Measurements from ENCODE around the gene MRPL43. TPM values are rescaled to one million over a fixed set of nuclear protein-coding genes. Genes with fewer than 3 reads are reported as not detected.

The MRPL43 gene
- total RNA-seq, 6 experiments from 2014 or later: 101 to 120 (median 115) TPM

DNA sequence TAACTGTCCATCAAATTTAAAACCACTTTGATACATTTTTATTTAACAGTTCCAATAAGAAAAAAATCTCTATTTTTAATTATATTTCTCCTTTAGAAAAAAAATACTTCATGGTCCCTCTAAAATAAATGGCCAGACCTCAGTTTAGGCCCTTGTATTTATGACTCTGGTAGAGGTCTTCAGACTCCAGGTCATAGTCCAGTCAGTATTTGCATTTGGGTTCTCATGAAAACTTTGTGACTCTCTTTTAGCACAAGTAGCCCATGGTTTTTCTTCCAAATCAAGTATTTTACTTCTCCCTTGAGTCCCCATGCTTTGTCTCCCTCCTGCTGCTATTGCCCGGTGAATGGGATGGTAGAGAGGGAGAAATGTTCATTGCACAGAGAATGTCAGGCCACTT lies 23.5 kb downstream of the MRPL43 start:
- no peaks in the 10 kb centered on the region for H3K9me3 Mint-ChIP-seq
- TF ChIP-seq, protein P1, sequence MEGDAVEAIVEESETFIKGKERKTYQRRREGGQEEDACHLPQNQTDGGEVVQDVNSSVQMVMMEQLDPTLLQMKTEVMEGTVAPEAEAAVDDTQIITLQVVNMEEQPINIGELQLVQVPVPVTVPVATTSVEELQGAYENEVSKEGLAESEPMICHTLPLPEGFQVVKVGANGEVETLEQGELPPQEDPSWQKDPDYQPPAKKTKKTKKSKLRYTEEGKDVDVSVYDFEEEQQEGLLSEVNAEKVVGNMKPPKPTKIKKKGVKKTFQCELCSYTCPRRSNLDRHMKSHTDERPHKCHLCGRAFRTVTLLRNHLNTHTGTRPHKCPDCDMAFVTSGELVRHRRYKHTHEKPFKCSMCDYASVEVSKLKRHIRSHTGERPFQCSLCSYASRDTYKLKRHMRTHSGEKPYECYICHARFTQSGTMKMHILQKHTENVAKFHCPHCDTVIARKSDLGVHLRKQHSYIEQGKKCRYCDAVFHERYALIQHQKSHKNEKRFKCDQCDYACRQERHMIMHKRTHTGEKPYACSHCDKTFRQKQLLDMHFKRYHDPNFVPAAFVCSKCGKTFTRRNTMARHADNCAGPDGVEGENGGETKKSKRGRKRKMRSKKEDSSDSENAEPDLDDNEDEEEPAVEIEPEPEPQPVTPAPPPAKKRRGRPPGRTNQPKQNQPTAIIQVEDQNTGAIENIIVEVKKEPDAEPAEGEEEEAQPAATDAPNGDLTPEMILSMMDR (IDR thresholded peaks at IDR 0.05): no peak
- no peak overlapping the region for H3K27ac Mint-ChIP-seq
- H3K27me3 Mint-ChIP-seq (ENCODE audit: insufficient read depth): no peaks in the 10 kb centered on the region; the same call in 1 of the 2 replicates
- H3K4me3 Mint-ChIP-seq: no peak overlapping the region
- H3K36me3 Mint-ChIP-seq (ENCODE audit: low read depth): peaks cover 17% of the 10 kb centered on the region
- H3K4me1 Mint-ChIP-seq (ENCODE audit: low read depth): peaks cover 7% of the 10 kb centered on the region
- no peak for DNase-seq

DNA sequence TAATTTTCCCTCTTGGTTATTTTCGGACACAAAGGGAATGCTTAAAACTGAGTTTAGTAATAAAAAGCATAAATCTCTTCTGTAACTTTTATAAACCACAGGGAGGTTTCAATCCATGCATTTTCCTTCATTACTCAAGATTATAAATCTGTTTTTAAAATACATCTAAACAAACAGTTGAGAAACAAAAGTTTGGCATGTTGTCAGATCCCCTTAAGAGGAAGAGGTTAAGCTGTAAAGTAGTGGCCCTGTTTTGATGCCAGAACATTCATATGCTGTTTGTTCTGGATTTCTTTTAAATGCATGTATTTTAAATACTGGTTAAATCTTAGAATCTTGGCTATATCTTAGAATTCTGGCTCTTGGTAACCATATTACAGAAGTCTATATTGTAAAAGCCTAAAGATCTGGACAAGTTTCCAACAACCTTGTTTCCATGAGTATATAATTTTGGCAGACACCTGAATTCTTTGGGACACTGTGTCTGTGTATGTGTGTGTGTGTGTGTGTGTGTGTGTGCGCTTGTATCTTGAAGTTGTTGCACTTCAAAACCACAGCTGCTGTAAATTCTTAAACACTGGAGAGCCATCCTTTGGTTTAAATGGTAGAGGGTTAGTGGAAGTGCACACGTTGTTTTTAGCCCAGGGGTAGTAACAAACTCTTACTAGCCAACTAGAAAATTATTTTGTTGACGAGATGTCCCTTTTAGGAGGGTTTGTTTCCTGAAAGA lies 24.8 kb downstream of the MRPL43 start:
- Mint-ChIP-seq H3K4me3 (no peak overlapping the region), H3K27ac (no peak overlapping the region), H3K4me1 (ENCODE audit: low read depth) (no peaks in the 10 kb centered on the region), H3K9me3 (no peaks in the 10 kb centered on the region), H3K27me3 (ENCODE audit: insufficient read depth) (no peaks in the 10 kb centered on the region), H3K36me3 (ENCODE audit: low read depth) (peaks cover 21% of the 10 kb centered on the region)
- no peak for DNase-seq
- TF ChIP-seq, protein P1 (IDR thresholded peaks at IDR 0.05): no peak

DNA sequence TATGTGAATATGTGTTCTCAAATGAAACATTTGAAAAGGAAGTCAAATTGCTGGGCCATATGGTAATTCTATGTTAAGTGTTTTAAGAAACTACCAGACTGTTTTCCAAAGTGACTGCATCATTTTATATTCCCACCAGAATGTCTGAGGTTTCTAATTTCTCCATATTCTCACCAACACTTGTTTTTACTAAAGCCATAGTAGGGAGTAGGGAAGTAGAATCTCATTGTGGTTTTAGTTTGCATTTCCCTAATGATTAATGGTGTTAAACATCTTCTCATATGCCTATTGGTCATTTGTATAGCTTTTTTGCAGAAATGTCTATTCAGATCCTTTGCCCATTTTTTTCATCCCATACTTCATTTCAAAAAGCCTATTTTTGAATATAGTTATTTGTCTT lies 27.0 kb downstream of the MRPL43 start:
- Mint-ChIP-seq H3K27ac (no peak overlapping the region), H3K27me3 (ENCODE audit: insufficient read depth) (no peaks in the 10 kb centered on the region), H3K36me3 (ENCODE audit: low read depth) (peaks cover 26% of the 10 kb centered on the region), H3K4me1 (ENCODE audit: low read depth) (no peaks in the 10 kb centered on the region), H3K9me3 (no peaks in the 10 kb centered on the region), H3K4me3 (no peak overlapping the region)
- no peak for DNase-seq
- TF ChIP-seq, protein P1 (IDR thresholded peaks at IDR 0.05): no peak

DNA sequence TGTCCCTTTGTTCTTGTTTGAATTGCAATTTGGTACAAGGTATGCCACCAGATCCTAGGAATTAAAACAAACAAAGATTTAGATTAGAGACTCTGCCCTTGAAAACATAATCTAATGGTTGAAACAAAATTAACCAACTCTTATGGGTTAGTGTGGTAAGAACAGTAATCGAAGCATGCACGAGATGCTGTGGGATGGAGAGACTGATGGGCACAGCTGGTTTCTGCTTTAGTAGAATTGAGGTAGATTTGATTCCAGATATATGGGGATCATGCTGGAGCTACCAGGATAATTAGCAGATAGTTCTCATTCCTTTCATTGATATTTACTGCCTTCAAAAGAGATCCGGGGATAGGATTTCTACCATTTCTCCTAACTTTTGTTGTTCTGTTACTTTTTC lies 38.4 kb downstream of the MRPL43 start:
- no peak for DNase-seq
- Mint-ChIP-seq H3K27ac (no peak overlapping the region), H3K4me1 (ENCODE audit: low read depth) (no peaks in the 10 kb centered on the region), H3K4me3 (no peak overlapping the region), H3K36me3 (ENCODE audit: low read depth) (peaks cover 10% of the 10 kb centered on the region; the same call in 1 of the 2 replicates), H3K27me3 (ENCODE audit: insufficient read depth) (0 out of 2 replicates have a peak, but pooled peaks cover 3% of the 10 kb centered on the region), H3K9me3 (no peaks in the 10 kb centered on the region)
- TF ChIP-seq, protein P1 (IDR thresholded peaks at IDR 0.05): no peak

DNA sequence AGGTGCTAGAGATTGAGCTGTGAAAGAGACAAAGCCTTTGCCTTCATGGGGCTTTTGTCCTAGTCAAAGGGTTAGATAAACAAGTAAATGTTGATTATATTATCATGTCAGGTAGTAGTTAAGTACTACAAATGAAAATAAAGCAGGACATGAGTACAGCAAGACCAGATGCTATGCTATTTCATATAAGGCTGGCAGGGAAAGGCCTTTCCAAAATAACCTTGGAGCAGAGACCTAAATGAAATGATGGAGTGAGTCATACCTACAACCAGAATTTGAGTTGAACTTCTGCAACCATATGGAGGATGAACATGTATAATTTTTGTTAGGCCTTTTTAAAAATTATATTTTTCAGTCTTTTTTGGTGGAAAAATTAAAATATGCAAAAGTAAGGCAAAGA lies 41.5 kb downstream of the MRPL43 start:
- H3K9me3 Mint-ChIP-seq: no peaks in the 10 kb centered on the region
- no peaks in the 10 kb centered on the region; the same call in 1 of the 2 replicates for H3K4me1 Mint-ChIP-seq (ENCODE audit: low read depth)
- no peak overlapping the region for H3K27ac Mint-ChIP-seq
- peaks cover 22% of the 10 kb centered on the region; the same call in 1 of the 2 replicates for H3K36me3 Mint-ChIP-seq (ENCODE audit: low read depth)
- H3K27me3 Mint-ChIP-seq (ENCODE audit: insufficient read depth): no peaks in the 10 kb centered on the region
- DNase-seq: no peak
- TF ChIP-seq, protein P1 (IDR thresholded peaks at IDR 0.05): no peak
- H3K4me3 Mint-ChIP-seq: no peak overlapping the region

Measured in HFFc6 (cell line).